IPS DF 19.7 (cell line): Measurements from ENCODE around the gene FYCO1.

Experiments used
- DNase-seq: peaks from one replicate; pipeline ENCODE4 v3.0.0-alpha.2; 2013; ENCODE audit warnings: low read depth, low spot score

FYCO1 gene

GRCh38 chr3:45943207-45943846 is 52.3 kb downstream of the FYCO1 start, which contains the start of gene CXCR6:
Gene CXCR6 (plus strand): TSS chr3:45943464. CDS start chr3:45946482, 3,018 bp downstream.
- DNase-seq, result no peak

GRCh38 chr3:45942051-45942825 is 53.4 kb downstream of the FYCO1 start:
- DNase-seq, result no peak

- no peak for DNase-seq
Observed at GRCh38 chr3:45940781-45941365, 54.8 kb downstream of the FYCO1 start.

- DNase-seq, result no peak
Observed at GRCh38 chr3:45940004-45940780, 55.4 kb downstream of the FYCO1 start.

- DNase-seq, result no peak
Observed at GRCh38 chr3:45939341-45939771, 56.3 kb downstream of the FYCO1 start.

- DNase-seq, result peak; percentile 75
Observed at GRCh38 chr3:45938864-45939263, 56.8 kb downstream of the FYCO1 start.

- no peak for DNase-seq
Observed at GRCh38 chr3:45938043-45938435, 57.6 kb downstream of the FYCO1 start.

- no peak for DNase-seq
Observed at GRCh38 chr3:45937206-45938042, 58.2 kb downstream of the FYCO1 start.

- no peak for DNase-seq
Observed at GRCh38 chr3:45936261-45936660, 59.4 kb downstream of the FYCO1 start.

GRCh38 chr3:45933591-45933990 is 62.0 kb downstream of the FYCO1 start:
- no peak for DNase-seq

- no peak for DNase-seq
Observed at GRCh38 chr3:45932112-45932511, 63.5 kb downstream of the FYCO1 start.

- no peak for DNase-seq
Observed at GRCh38 chr3:45931496-45931895, 64.1 kb downstream of the FYCO1 start.

GRCh38 chr3:45929042-45929679 is 66.5 kb downstream of the FYCO1 start:
- no peak for DNase-seq

- DNase-seq, result no peak
Observed at GRCh38 chr3:45927881-45928280, 67.7 kb downstream of the FYCO1 start.

GRCh38 chr3:45923755-45924154 is 71.9 kb downstream of the FYCO1 start:
- DNase-seq, result no peak

- no peak for DNase-seq
Observed at GRCh38 chr3:45922950-45923590, 72.6 kb downstream of the FYCO1 start.

- DNase-seq, result no peak
Observed at GRCh38 chr3:45922039-45922326, 73.6 kb downstream of the FYCO1 start.

GRCh38 chr3:45921158-45922038 is 74.2 kb downstream of the FYCO1 start:
- DNase-seq, result no peak
